Neuronal stem cell (in vitro differentiated cells): Measurements from ENCODE around the gene MACROD1.

Experiments used
- DNase-seq: peaks from one replicate; pipeline ENCODE4 v3.0.0-alpha.2; 2013; ENCODE audit warnings: low spot score
- H2AFZ ChIP-seq: one replicate; pipeline ENCODE4 v1.6.1; 2013; ENCODE audit warnings: mild to moderate bottlenecking, low read length, inconsistent platforms
- H2AK5ac ChIP-seq: 2 replicates; pipeline ENCODE4 v1.6.1; 2013; ENCODE audit warnings: low read depth, mild to moderate bottlenecking, inconsistent platforms, low read length, moderate library complexity, mixed read lengths
- H2BK120ac ChIP-seq: 2 replicates; pipeline ENCODE4 v1.6.1; 2013; ENCODE audit warnings: low read depth, mild to moderate bottlenecking, inconsistent platforms, low read length, moderate library complexity, mixed read lengths
- H2BK12ac ChIP-seq: one replicate; pipeline ENCODE4 v1.6.1; 2013; ENCODE audit warnings: low read length, inconsistent platforms
- H2BK15ac ChIP-seq: 2 replicates; pipeline ENCODE4 v1.6.1; 2013; ENCODE audit warnings: mild to moderate bottlenecking, low read length, inconsistent platforms, mixed read lengths
- H2BK5ac ChIP-seq: one replicate; pipeline ENCODE4 v1.6.1; 2013; ENCODE audit warnings: inconsistent platforms, mild to moderate bottlenecking, low read length, moderate library complexity
- H3K14ac ChIP-seq: one replicate; pipeline ENCODE4 v1.6.1; 2013; ENCODE audit warnings: low read length, inconsistent platforms
- H3K18ac ChIP-seq: 2 replicates; pipeline ENCODE4 v1.6.1; 2013; ENCODE audit warnings: low read length, inconsistent platforms
- H3K23ac ChIP-seq: 2 replicates; pipeline ENCODE4 v1.6.1; 2013; ENCODE audit warnings: low read depth, mild to moderate bottlenecking, mixed read lengths, low read length, inconsistent platforms; ENCODE audit not compliant: poor library complexity
- H3K27ac ChIP-seq: replicated peaks from 3 replicates; pipeline ENCODE4 v1.5.1; 2013; ENCODE audit warnings: low read length, inconsistent platforms
- H3K27me3 ChIP-seq, 3 experiments: 2 replicates each; pipeline ENCODE4 v1.6.1; 2013; ENCODE audit warnings: low read length in 3 of 3, mild to moderate bottlenecking in 2 of 3, inconsistent platforms in 1 of 3, low read depth in 1 of 3, mixed read lengths in 1 of 3, moderate library complexity in 1 of 3; ENCODE audit not compliant: control insufficient read depth in 3 of 3, insufficient read depth in 3 of 3
- H3K36me3 ChIP-seq, 2 donors: replicated peaks in 1 of 2; 2 replicates each; pipeline ENCODE4 v1.6.1; 2013; ENCODE audit warnings: low read length in 2 of 2; ENCODE audit not compliant: control insufficient read depth in 2 of 2, insufficient read depth in 2 of 2
- H3K4ac ChIP-seq: 2 replicates; pipeline ENCODE4 v1.6.1; 2013; ENCODE audit warnings: inconsistent platforms, mild to moderate bottlenecking, low read length, moderate library complexity
- H3K4me1 ChIP-seq, 2 donors: 1 replicate in 1 of 2; 2 replicates in 1 of 2; pipeline ENCODE4 v1.6.1; 2013; ENCODE audit warnings: low read length in 2 of 2, low read depth in 1 of 2; ENCODE audit not compliant: control insufficient read depth in 2 of 2, insufficient read depth in 1 of 2
- H3K4me2 ChIP-seq: one replicate; pipeline ENCODE4 v1.6.1; 2013; ENCODE audit warnings: mild to moderate bottlenecking, low read length, inconsistent platforms; ENCODE audit not compliant: insufficient read depth, poor library complexity, severe bottlenecking
- H3K4me3 ChIP-seq, 2 donors: 2 replicates each; pipeline ENCODE4 v1.5.1; 2013; ENCODE audit warnings: low read length in 2 of 2, mild to moderate bottlenecking in 2 of 2, inconsistent platforms in 1 of 2, moderate library complexity in 1 of 2
- H3K79me1 ChIP-seq: one replicate; pipeline ENCODE4 v1.6.1; 2013; ENCODE audit warnings: low read depth, mild to moderate bottlenecking, inconsistent platforms, low read length, moderate library complexity
- H3K9ac ChIP-seq: one replicate; pipeline ENCODE4 v1.6.1; 2013; ENCODE audit warnings: mild to moderate bottlenecking, low read depth, low read length, inconsistent platforms; ENCODE audit not compliant: poor library complexity
- H3K9me3 ChIP-seq, 2 donors: replicated peaks in 1 of 2; 2 replicates each; pipeline versions ENCODE3 to v1.6.1; 2013; ENCODE audit warnings: low read length in 2 of 2, mild to moderate bottlenecking in 2 of 2, inconsistent platforms in 1 of 2, low read depth in 1 of 2, mixed read lengths in 1 of 2, moderate library complexity in 1 of 2; ENCODE audit not compliant: control insufficient read depth in 2 of 2, insufficient read depth in 1 of 2
- H4K8ac ChIP-seq: one replicate; pipeline ENCODE4 v1.6.1; 2013; ENCODE audit warnings: low read depth, mild to moderate bottlenecking, inconsistent platforms, low read length, moderate library complexity
- H4K91ac ChIP-seq: one replicate; pipeline ENCODE4 v1.6.1; 2013; ENCODE audit warnings: low read length, low read depth, mild to moderate bottlenecking, inconsistent platforms; ENCODE audit not compliant: poor library complexity
- WGBS, 2 donors: extraction: QIAGEN DNeasy Blood & Tissue Kit; methylation state at CpG; one replicate each; pipeline ENCODE4 v1.1.7; 2013; ENCODE audit warnings: missing lambda C conversion rate in 2 of 2, mixed read lengths in 1 of 2; ENCODE audit not compliant: insufficient read length in 2 of 2, insufficient replicate concordance in 1 of 2; ENCODE audit errors: extremely low coverage in 2 of 2; 5-methylcytosine and 5-hydroxymethylcytosine counted together

MACROD1 gene

GRCh38 chr11:64011371-64011770 lies 154.5 kb downstream of the MACROD1 start:
- Histone ChIP-seq H3K27ac (no peak overlapping the region), H3K27me3 (peaks cover 0 to 36% (median 8%) of the 10 kb centered on the region in 3 experiments), H2BK15ac (no peak overlapping the region), H3K23ac (peak overlapping the region; percentile 25), H3K9ac (no peak overlapping the region), H3K9me3 (peaks cover 0 to 3% of the 10 kb centered on the region in 2 donors), H3K4me2 (no peak overlapping the region), H2AFZ (no peak overlapping the region), H3K18ac (peak overlapping the region; percentile 71), H2BK12ac (no peak overlapping the region), H3K4me3 (no peak overlapping the region), H4K91ac (no peak overlapping the region), H2AK5ac (no peak overlapping the region), H2BK120ac (no peak overlapping the region), H3K14ac (no peak overlapping the region), H3K79me1 (peaks cover 3% of the 10 kb centered on the region), H3K4me1 (peaks cover 18 to 30% of the 10 kb centered on the region in 2 donors), H3K36me3 (no peaks in the 10 kb centered on the region), H3K4ac (no peak overlapping the region), H4K8ac (no peak overlapping the region), H2BK5ac (no peak overlapping the region)
- no peak for DNase-seq
- no CpG with 5 or more reads among the region's 8 CpGs for WGBS, 2 donors

- Histone ChIP-seq H2BK120ac (no peak overlapping the region), H2BK5ac (no peak overlapping the region)
Observed at GRCh38 chr11:64010783-64011182, 155.1 kb downstream of the MACROD1 start.

GRCh38 chr11:64009710-64010109 lies 156.2 kb downstream of the MACROD1 start:
- H3K4me1 ChIP-seq: peaks cover 15 to 19% of the 10 kb centered on the region in 2 donors
- no peak overlapping the region for H4K8ac ChIP-seq
- H2AK5ac ChIP-seq: no peak overlapping the region
- no peak overlapping the region for H3K23ac ChIP-seq
- H3K79me1 ChIP-seq: peaks cover 5% of the 10 kb centered on the region
- peaks cover 0 to 48% (median 3%) of the 10 kb centered on the region in 3 experiments for H3K27me3 ChIP-seq
- H2BK5ac ChIP-seq: no peak overlapping the region
- H4K91ac ChIP-seq: no peak overlapping the region
- H3K4me3 ChIP-seq: no peak overlapping the region
- no peak overlapping the region for H3K4me2 ChIP-seq
- H2BK15ac ChIP-seq: no peak overlapping the region
- H3K9ac ChIP-seq: no peak overlapping the region
- no peak overlapping the region for H3K27ac ChIP-seq
- no peak overlapping the region for H3K14ac ChIP-seq
- H2BK12ac ChIP-seq: no peak overlapping the region
- no CpG with 5 or more reads among the region's 8 CpGs for WGBS, 2 donors
- no peak overlapping the region for H3K18ac ChIP-seq
- H2BK120ac ChIP-seq: no peak overlapping the region
- H3K4ac ChIP-seq: no peak overlapping the region
- no peak for DNase-seq
- peaks cover 0 to 3% of the 10 kb centered on the region in 2 donors for H3K9me3 ChIP-seq
- H2AFZ ChIP-seq: no peak overlapping the region
- H3K36me3 ChIP-seq: no peaks in the 10 kb centered on the region

More at GRCh38 chr11:64010783-64011182, 155.1 kb downstream of the MACROD1 start:
- H2BK12ac ChIP-seq: no peak overlapping the region
- peaks cover 18 to 25% of the 10 kb centered on the region in 2 donors for H3K4me1 ChIP-seq
- peaks cover 0 to 41% (median 8%) of the 10 kb centered on the region in 3 experiments for H3K27me3 ChIP-seq
- H2AK5ac ChIP-seq: no peak overlapping the region
- no peak overlapping the region for H3K4me2 ChIP-seq
- H3K14ac ChIP-seq: no peak overlapping the region
- DNase-seq: no peak
- WGBS, 2 donors: no CpG with 5 or more reads among the region's 2 CpGs
- H2AFZ ChIP-seq: no peak overlapping the region
- H3K9ac ChIP-seq: no peak overlapping the region
- H3K79me1 ChIP-seq: peaks cover 3% of the 10 kb centered on the region
- no peak overlapping the region for H2BK15ac ChIP-seq
- H3K4me3 ChIP-seq: no peak overlapping the region
- no peak overlapping the region for H3K23ac ChIP-seq
- no peaks in the 10 kb centered on the region for H3K36me3 ChIP-seq
- H3K27ac ChIP-seq: no peak overlapping the region
- no peak overlapping the region for H3K4ac ChIP-seq
- no peak overlapping the region for H4K8ac ChIP-seq
- H3K18ac ChIP-seq: no peak overlapping the region
- no peak overlapping the region for H4K91ac ChIP-seq
- peaks cover 0 to 3% of the 10 kb centered on the region in 2 donors for H3K9me3 ChIP-seq

- no peak overlapping the region for H4K91ac ChIP-seq
- no peak overlapping the region for H2BK15ac ChIP-seq
- no peak overlapping the region for H3K18ac ChIP-seq
- peaks cover 12 to 13% of the 10 kb centered on the region in 2 donors for H3K4me1 ChIP-seq
- H3K4me3 ChIP-seq: no peak overlapping the region
- peak overlapping the region; percentile 93 for H2AK5ac ChIP-seq
- H2AFZ ChIP-seq: no peak overlapping the region
- DNase-seq: no peak
- no peak overlapping the region for H3K4me2 ChIP-seq
- H4K8ac ChIP-seq: no peak overlapping the region
- H3K9me3 ChIP-seq: peaks cover 0 to 3% of the 10 kb centered on the region in 2 donors
- peaks cover 0 to 49% (median 0%) of the 10 kb centered on the region in 3 experiments for H3K27me3 ChIP-seq
- peaks cover 5% of the 10 kb centered on the region for H3K79me1 ChIP-seq
- no peak overlapping the region for H2BK5ac ChIP-seq
- H3K9ac ChIP-seq: peak overlapping the region; percentile 9
- H2BK12ac ChIP-seq: no peak overlapping the region
- H3K36me3 ChIP-seq: no peaks in the 10 kb centered on the region
- H3K4ac ChIP-seq: no peak overlapping the region
- H3K23ac ChIP-seq: peak overlapping the region; percentile 85
- no peak overlapping the region for H2BK120ac ChIP-seq
- no CpG with 5 or more reads among the region's 18 CpGs for WGBS, 2 donors
- no peak overlapping the region for H3K27ac ChIP-seq
- H3K14ac ChIP-seq: no peak overlapping the region
Observed at GRCh38 chr11:64008914-64009633, 156.8 kb downstream of the MACROD1 start.
